Left lung (tissue), 10 donors: ENCODE results near the gene FASTKD1. TPM values are rescaled to one million over a fixed set of nuclear protein-coding genes. Genes with fewer than 3 reads are reported as not detected.
"Not testable (repeated sequence)": the region's sequence is repeated elsewhere in the genome, so short reads cannot be mapped to it uniquely, and the experiment has no call there.

Source experiments
- ATAC-seq: fragments of 200-7000 bp; cut with Tn5 transposase; one replicate; pipeline ENCODE4 v1.9.1; 2020; ENCODE audit warnings: moderate library complexity
- DNase-seq, 4 donors: peaks; one replicate each; pipeline ENCODE4 v3.0.0-alpha.2; 2013 to 2020
- H3K27ac ChIP-seq, 2 donors: fragments of 200-600 bp; sonication (generic) in 1 of 2; one replicate each; pipeline versions ENCODE4 v1.5.0 to v1.8.0; 2020 to 2021
- H3K27me3 ChIP-seq, 2 donors: fragments of 200-600 bp; sonication (generic) in 1 of 2; one replicate each; pipeline versions ENCODE4 v1.5.0 to v1.8.0; 2020 to 2021
- H3K36me3 ChIP-seq, 2 donors: fragments of 200-600 bp; sonication (generic) in 1 of 2; one replicate each; pipeline versions ENCODE4 v1.5.0 to v1.8.0; 2020 to 2021
- H3K4me1 ChIP-seq, 2 donors: fragments of 200-600 bp; one replicate each; pipeline ENCODE4 v1.8.0; 2021
- H3K4me3 ChIP-seq, 2 donors: fragments of 200-600 bp; sonication (generic) in 1 of 2; one replicate each; pipeline versions ENCODE4 v1.5.0 to v1.8.0; 2020 to 2021; ENCODE audit warnings: mild to moderate bottlenecking in 1 of 2
- H3K9me3 ChIP-seq, 2 donors: fragments of 200-600 bp; sonication (generic) in 1 of 2; one replicate each; pipeline versions ENCODE4 v1.5.0 to v1.8.0; 2020 to 2021
- CTCF ChIP-seq, 2 donors: fragments of 200-600 bp; sonication (generic) in 1 of 2; IDR thresholded peaks; one replicate each; pipeline versions ENCODE4 v1.5.0 to v1.8.0; 2021; ENCODE audit warnings: antibody characterized with exemption in 2 of 2
- intact Hi-C, 2 donors: fragments of 100-400 bp; cut with DNase I; formaldehyde crosslinking; loops; one replicate each; pipeline versions ENCODE4 v1.11.2 to v1.14.2; 2022
- polyA plus RNA-seq, 6 donors: library from polyadenylated mRNA; unstranded; fragments of 120-200 nt; gene quantifications; one replicate each; pipeline ENCODE4 v1.2.1, GENCODE V29; 2013; ENCODE audit not compliant: insufficient read length in 6 of 6
- total RNA-seq, 2 donors: library from RNA; stranded (reverse); fragmentation: NEBNext Ultra II Directional; extraction: Animal tissue kit (Norgen Biotek cat#: 25700); gene quantifications; one replicate each; pipeline ENCODE4 v1.2.1, GENCODE V29; 2021
- donor health status: DM: no; HTN: yes; CAD: no.
- donor health status: DM: no; HTN: no; CAD: no.

The FASTKD1 gene
- total and polyA plus RNA-seq, 8 donors, result 29.3 to 47.6 (median 40.1) TPM

GRCh38 chr2:169573974-169574299 is 272 bp upstream of the FASTKD1 start:
- ATAC-seq, result no peak
- intact Hi-C loops, result no loop called here
- peak overlapping the region in 1 of 2 donors; percentile 81 for H3K4me3 ChIP-seq
- H3K9me3 ChIP-seq, result no peaks in the 10 kb centered on the region
- peaks cover 0 to 9% of the 10 kb centered on the region in 2 donors for H3K36me3 ChIP-seq
- peaks cover 0 to 31% of the 10 kb centered on the region in 2 donors for H3K4me1 ChIP-seq
- H3K27me3 ChIP-seq, result no peaks in the 10 kb centered on the region
- no peak for DNase-seq
- peak overlapping the region in 1 of 2 donors; percentile 79 for H3K27ac ChIP-seq
- TF ChIP-seq CTCF (IDR thresholded peaks at IDR 0.05), result no peak

- peaks cover 0 to 31% of the 10 kb centered on the region in 2 donors for H3K4me1 ChIP-seq
- H3K9me3 ChIP-seq, result no peaks in the 10 kb centered on the region
Observed at GRCh38 chr2:169572821-169573159, 875 bp downstream of the FASTKD1 start.

GRCh38 chr2:169572189-169572588 is 1.5 kb downstream of the FASTKD1 start:
- TF ChIP-seq CTCF (IDR thresholded peaks at IDR 0.05), result no peak
- Histone ChIP-seq H3K27ac (no peak overlapping the region), H3K27me3 (no peaks in the 10 kb centered on the region), H3K4me1 (peaks cover 0 to 31% of the 10 kb centered on the region in 2 donors), H3K36me3 (peaks cover 0 to 9% of the 10 kb centered on the region in 2 donors), H3K4me3 (no peak overlapping the region), H3K9me3 (no peaks in the 10 kb centered on the region)
- DNase-seq, result no peak
- intact Hi-C loops, result no loop called here
- no peak for ATAC-seq

More at GRCh38 chr2:169572821-169573159, 875 bp downstream of the FASTKD1 start:
- DNase-seq (no peak), ATAC-seq (no peak)
- Histone ChIP-seq H3K4me3 (peak overlapping the region; percentile 68 to 81), H3K27ac (no peak overlapping the region), H3K36me3 (peaks cover 0 to 9% of the 10 kb centered on the region in 2 donors), H3K27me3 (no peaks in the 10 kb centered on the region)
- intact Hi-C loops, result no loop called here
- no peak for TF ChIP-seq CTCF (IDR thresholded peaks at IDR 0.05)

GRCh38 chr2:169571571-169571970 is 2.1 kb downstream of the FASTKD1 start:
- DNase-seq, result no peak
- peaks cover 0 to 31% of the 10 kb centered on the region in 2 donors for H3K4me1 ChIP-seq
- no peaks in the 10 kb centered on the region for H3K27me3 ChIP-seq
- H3K36me3 ChIP-seq, result peaks cover 0 to 13% of the 10 kb centered on the region in 2 donors
- H3K27ac ChIP-seq, result no peak overlapping the region
- no peak for ATAC-seq
- TF ChIP-seq CTCF (IDR thresholded peaks at IDR 0.05), result no peak
- no peak overlapping the region for H3K4me3 ChIP-seq
- intact Hi-C loops, result no loop called here
- H3K9me3 ChIP-seq, result no peaks in the 10 kb centered on the region

GRCh38 chr2:169570752-169571151 is 2.9 kb downstream of the FASTKD1 start:
- intact Hi-C loops, DNase-seq, ATAC-seq, H3K9me3 ChIP-seq, H3K27me3 ChIP-seq, H3K4me3 ChIP-seq, H3K27ac ChIP-seq: not testable (repeated sequence)
- Histone ChIP-seq H3K36me3 (peaks cover 0 to 18% of the 10 kb centered on the region in 2 donors), H3K4me1 (peaks cover 0 to 31% of the 10 kb centered on the region in 2 donors)

GRCh38 chr2:169569948-169570347 is 3.7 kb downstream of the FASTKD1 start:
- TF ChIP-seq CTCF (IDR thresholded peaks at IDR 0.05), result no peak
- intact Hi-C loops, result no loop called here
- ATAC-seq, result no peak

More at GRCh38 chr2:169569948-169570347, 3.7 kb downstream of the FASTKD1 start:
- Histone ChIP-seq H3K27ac (no peak overlapping the region), H3K4me3 (no peak overlapping the region), H3K36me3 (peaks cover 0 to 18% of the 10 kb centered on the region in 2 donors), H3K4me1 (peaks cover 0 to 31% of the 10 kb centered on the region in 2 donors), H3K9me3 (no peaks in the 10 kb centered on the region), H3K27me3 (no peaks in the 10 kb centered on the region)
- DNase-seq, result no peak
